Skeletal muscle satellite cell (primary cell): Measurements from ENCODE around the gene MRPS5.
"Not testable (repeated sequence)": the region's sequence is repeated elsewhere in the genome, so short reads cannot be mapped to it uniquely, and the experiment has no call there.

Experiments
- H3K27me3 ChIP-seq: 2 replicates; pipeline ENCODE4 v1.7.0; 2013; ENCODE audit warnings: low read length; ENCODE audit not compliant: control insufficient read depth, insufficient read depth
- H3K36me3 ChIP-seq: 2 replicates; pipeline ENCODE4 v1.7.0; 2013; ENCODE audit warnings: mild to moderate bottlenecking, control low read depth, low read length; ENCODE audit not compliant: insufficient read depth
- H3K4me1 ChIP-seq: 2 replicates; pipeline ENCODE4 v1.7.0; 2013; ENCODE audit warnings: low read length; ENCODE audit not compliant: control insufficient read depth, insufficient read depth
- H3K4me2 ChIP-seq: 2 replicates; pipeline ENCODE4 v1.7.0; 2013; ENCODE audit warnings: mild to moderate bottlenecking, low read length
- H3K4me3 ChIP-seq: 2 replicates; pipeline ENCODE4 v1.7.0; 2013; ENCODE audit warnings: low read length
- H3K9ac ChIP-seq: 2 replicates; pipeline ENCODE4 v1.7.0; 2013; ENCODE audit warnings: mild to moderate bottlenecking, low read depth, low read length, moderate library complexity
- H3K9me3 ChIP-seq: replicated peaks from 2 replicates; pipeline ENCODE4 v1.7.0; 2013; ENCODE audit warnings: mild to moderate bottlenecking, control low read depth, low read length

The MRPS5 gene

DNA sequence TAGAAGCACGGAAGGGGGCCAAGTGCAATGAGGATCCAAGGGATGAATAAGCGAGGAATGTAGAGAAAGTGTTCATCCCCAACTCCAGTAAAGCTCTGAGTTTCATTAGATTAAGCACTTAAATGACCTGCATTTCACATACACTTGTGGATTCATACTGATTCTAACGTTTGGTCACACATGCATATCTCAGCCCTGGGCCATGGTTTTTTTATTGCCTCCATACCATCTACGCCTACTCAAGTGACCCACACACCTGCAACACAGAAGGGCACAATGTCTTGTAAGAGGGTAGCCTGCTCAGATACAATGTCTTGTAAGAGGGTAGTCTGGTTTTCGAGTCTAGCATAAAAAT lies 566 bp upstream of the MRPS5 start:
- no peaks in the 10 kb centered on the region for H3K36me3 ChIP-seq
- H3K9ac ChIP-seq: peak overlapping the region; percentile 98
- peak overlapping the region; percentile 98 for H3K4me2 ChIP-seq
- peak overlapping the region; percentile 100 for H3K4me3 ChIP-seq
- no peaks in the 10 kb centered on the region for H3K27me3 ChIP-seq
- peaks cover 15% of the 10 kb centered on the region for H3K4me1 ChIP-seq
- no peaks in the 10 kb centered on the region for H3K9me3 ChIP-seq

DNA sequence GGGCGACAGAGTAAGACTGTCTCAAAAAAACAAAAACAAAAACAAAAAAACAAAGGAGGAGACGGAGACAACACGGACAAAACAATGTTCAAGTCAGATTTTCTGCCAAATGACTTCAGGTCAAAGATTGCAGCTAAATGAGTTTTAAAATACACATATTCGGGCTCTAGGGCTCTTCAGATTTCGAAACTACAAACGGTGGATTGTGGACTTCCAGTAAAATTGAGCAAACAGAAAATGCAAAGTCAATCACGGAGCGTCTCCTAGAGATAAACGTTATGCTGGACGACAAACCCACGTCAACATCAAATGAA lies 558 bp downstream of the MRPS5 start:
- Histone ChIP-seq H3K27me3 (no peaks in the 10 kb centered on the region), H3K4me2 (peak overlapping the region; percentile 98), H3K9me3 (no peaks in the 10 kb centered on the region), H3K4me3 (peak overlapping the region; percentile 100), H3K4me1 (peaks cover 15% of the 10 kb centered on the region), H3K9ac (peak overlapping the region; percentile 98), H3K36me3 (peaks cover 4% of the 10 kb centered on the region)

DNA sequence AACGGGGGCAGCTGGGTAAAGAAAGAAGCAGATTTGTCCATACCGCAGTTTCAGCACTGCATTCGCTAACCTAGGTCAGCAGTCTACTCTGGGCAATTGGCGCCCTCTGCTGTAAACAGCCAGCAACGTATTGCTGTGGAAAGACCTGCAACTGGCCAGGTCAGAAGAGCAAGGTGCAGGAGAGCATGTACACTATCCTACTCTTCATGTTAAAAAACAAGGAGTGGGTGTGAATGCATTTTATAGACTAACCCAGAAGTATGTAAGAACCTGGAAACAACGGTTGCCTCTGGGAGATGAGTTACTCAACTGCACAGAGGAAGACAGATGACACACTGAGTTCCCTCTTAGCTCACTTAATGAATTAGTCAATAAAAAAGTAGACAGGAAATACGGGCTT lies 6.2 kb downstream of the MRPS5 start:
- Histone ChIP-seq H3K4me2 (no peak overlapping the region), H3K9ac (no peak overlapping the region), H3K27me3 (no peaks in the 10 kb centered on the region), H3K4me1 (peaks cover 7% of the 10 kb centered on the region), H3K36me3 (peaks cover 26% of the 10 kb centered on the region), H3K9me3 (no peaks in the 10 kb centered on the region), H3K4me3 (no peak overlapping the region)

DNA sequence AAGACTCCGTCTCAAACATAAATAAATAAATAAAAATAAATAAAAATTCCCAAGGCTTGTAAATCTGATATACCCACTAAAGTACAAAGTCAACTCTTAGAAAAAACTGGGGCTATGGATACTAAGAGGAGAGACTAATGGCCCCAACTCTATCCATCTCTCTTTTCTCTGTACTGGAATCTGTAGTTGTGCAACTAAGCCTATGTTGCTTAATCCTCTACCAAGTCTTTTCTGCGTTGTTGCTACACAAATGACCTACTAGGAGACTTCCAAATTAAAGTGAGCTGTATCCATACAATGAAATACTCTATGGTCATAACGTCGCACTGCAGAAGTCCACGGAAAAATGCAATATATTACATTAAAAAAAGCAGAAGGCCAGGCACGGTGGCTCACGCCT lies 8.1 kb downstream of the MRPS5 start:
- Histone ChIP-seq H3K4me1 (no peaks in the 10 kb centered on the region), H3K4me3 (no peak overlapping the region), H3K27me3 (no peaks in the 10 kb centered on the region), H3K9ac (no peak overlapping the region), H3K4me2 (no peak overlapping the region), H3K9me3 (no peaks in the 10 kb centered on the region), H3K36me3 (peaks cover 45% of the 10 kb centered on the region)

DNA sequence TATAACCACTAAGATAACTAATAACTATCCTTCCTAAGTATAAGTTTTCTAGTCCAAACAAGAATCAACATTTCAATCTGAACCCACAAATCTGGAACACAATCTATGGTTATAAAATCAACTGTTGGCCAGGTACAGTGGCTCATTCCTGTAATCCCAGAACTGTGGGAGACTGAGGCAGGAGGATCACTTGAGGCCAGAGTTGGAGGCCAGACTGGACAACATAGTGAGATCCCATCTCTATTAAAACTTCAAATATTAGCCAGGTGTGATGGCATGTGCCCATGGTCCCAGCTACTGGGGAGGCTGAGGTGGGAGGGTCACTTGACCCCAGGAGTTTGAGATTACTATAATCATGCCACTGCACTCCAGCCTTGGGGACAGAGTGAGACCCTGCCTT lies 11.2 kb downstream of the MRPS5 start:
- Histone ChIP-seq H3K27me3 (no peaks in the 10 kb centered on the region), H3K9ac (no peak overlapping the region), H3K4me1 (no peaks in the 10 kb centered on the region), H3K4me3 (no peak overlapping the region), H3K36me3 (peaks cover 63% of the 10 kb centered on the region), H3K9me3 (no peaks in the 10 kb centered on the region), H3K4me2 (no peak overlapping the region)

DNA sequence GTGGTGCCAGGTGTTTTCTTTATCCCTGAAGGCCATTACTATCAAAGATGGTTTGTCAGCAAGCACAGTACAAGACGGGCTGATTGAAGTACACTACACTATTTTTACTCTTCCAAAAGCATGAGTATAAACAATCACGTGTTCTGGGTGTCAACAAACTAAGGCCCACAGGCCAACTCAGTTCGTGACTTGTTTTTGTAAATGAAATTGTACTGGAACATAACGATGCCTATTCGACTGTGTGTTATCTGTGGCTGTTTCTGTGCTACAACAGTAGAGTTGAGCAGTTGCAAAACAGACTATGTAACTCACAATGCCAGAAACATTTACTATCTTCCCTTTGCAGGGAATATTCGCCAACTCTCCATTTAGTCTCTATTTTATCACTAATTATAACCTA lies 12.3 kb downstream of the MRPS5 start:
- no peak overlapping the region for H3K4me2 ChIP-seq
- H3K36me3 ChIP-seq: peaks cover 64% of the 10 kb centered on the region
- H3K9me3 ChIP-seq: no peaks in the 10 kb centered on the region
- H3K4me3 ChIP-seq: no peak overlapping the region
- no peaks in the 10 kb centered on the region for H3K27me3 ChIP-seq
- H3K9ac ChIP-seq: no peak overlapping the region
- no peaks in the 10 kb centered on the region for H3K4me1 ChIP-seq

DNA sequence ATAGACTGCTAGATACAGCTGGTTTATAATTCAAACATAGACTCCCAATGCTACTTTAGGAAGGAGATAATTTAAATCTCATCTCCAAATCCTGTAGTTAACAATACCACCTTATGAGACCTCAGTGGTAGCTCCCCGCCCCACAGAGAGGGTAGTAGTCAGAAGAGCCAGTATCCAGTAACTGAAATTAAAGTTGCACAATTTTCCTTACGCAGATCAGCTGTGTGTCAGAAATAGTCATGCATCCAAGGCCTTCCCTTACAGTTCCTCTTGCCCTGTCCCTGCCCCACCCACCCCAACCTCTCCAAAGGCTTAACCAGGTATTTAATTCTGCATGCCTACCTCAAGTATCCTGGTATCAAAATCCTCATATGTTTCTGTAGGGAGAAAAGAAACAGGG lies 15.5 kb downstream of the MRPS5 start:
- no peak overlapping the region for H3K4me2 ChIP-seq
- H3K36me3 ChIP-seq: peaks cover 82% of the 10 kb centered on the region
- no peak overlapping the region for H3K4me3 ChIP-seq
- no peaks in the 10 kb centered on the region for H3K4me1 ChIP-seq
- H3K9ac ChIP-seq: no peak overlapping the region
- no peaks in the 10 kb centered on the region for H3K27me3 ChIP-seq
- H3K9me3 ChIP-seq: no peaks in the 10 kb centered on the region

DNA sequence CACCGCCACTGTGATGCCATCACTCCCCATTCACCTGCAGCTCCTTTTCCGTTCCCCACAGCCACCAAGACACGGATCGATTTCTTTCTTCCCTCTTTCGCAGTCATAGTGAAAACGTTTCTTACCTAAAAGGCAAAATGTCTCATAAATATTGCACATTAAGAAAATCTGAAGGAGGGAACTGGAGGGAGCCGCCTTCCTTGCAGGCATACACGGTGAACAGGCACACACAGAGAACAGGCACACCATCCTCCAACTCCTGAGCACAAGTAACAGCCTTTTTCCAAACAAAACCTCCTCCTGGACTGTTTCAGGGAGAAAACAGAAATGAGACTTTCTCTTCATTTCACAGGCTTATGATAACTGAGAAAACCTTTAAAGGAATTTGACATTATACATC lies 17.0 kb downstream of the MRPS5 start:
- H3K36me3 ChIP-seq: peaks cover 80% of the 10 kb centered on the region
- no peaks in the 10 kb centered on the region for H3K4me1 ChIP-seq
- no peak overlapping the region for H3K9ac ChIP-seq
- H3K4me3 ChIP-seq: no peak overlapping the region
- H3K9me3 ChIP-seq: no peaks in the 10 kb centered on the region
- no peaks in the 10 kb centered on the region for H3K27me3 ChIP-seq
- H3K4me2 ChIP-seq: no peak overlapping the region

DNA sequence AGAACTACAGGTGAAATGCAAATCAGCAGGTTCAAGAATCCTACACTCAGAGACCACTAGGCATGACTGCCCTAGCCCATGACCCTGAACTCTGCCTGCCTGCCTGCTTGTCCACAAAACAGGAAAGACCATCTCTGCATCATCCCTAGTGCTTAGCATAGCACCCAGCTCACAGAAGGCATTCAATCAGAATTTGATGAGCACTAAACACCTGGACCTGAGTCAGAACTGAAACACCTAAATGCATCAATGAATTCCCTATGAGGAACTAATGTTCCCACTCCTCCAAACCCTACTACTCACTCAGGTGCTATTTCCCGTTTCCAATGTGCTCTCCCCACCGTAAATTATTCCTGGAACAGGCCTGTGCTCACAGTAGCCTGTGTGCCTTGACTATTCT lies 21.7 kb downstream of the MRPS5 start:
- Histone ChIP-seq H3K4me2 (no peak overlapping the region), H3K27me3 (no peaks in the 10 kb centered on the region), H3K4me3 (no peak overlapping the region), H3K36me3 (peaks cover 48% of the 10 kb centered on the region), H3K9ac (no peak overlapping the region), H3K9me3 (no peaks in the 10 kb centered on the region), H3K4me1 (no peaks in the 10 kb centered on the region)

DNA sequence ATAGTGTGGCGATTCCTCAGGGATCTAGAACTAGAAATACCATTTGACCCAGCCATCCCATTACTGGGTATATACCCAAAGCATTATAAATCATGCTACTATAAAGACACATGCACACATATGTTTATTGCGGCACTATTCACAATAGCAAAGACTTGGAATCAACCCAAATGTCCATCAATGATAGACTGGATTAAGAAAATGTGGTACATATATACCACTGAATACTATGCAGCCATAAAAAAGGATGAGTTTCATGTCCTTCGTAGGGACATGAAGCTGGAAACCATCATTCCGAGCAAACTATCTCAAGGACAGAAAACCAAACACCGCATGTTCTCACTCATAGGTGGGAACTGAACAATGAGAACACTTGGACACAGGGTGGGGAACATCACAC lies 23.3 kb downstream of the MRPS5 start:
- not testable (repeated sequence) for H3K27me3 ChIP-seq, H3K4me2 ChIP-seq, H3K9ac ChIP-seq, H3K4me1 ChIP-seq, H3K4me3 ChIP-seq, H3K9me3 ChIP-seq
- peaks cover 32% of the 10 kb centered on the region for H3K36me3 ChIP-seq

DNA sequence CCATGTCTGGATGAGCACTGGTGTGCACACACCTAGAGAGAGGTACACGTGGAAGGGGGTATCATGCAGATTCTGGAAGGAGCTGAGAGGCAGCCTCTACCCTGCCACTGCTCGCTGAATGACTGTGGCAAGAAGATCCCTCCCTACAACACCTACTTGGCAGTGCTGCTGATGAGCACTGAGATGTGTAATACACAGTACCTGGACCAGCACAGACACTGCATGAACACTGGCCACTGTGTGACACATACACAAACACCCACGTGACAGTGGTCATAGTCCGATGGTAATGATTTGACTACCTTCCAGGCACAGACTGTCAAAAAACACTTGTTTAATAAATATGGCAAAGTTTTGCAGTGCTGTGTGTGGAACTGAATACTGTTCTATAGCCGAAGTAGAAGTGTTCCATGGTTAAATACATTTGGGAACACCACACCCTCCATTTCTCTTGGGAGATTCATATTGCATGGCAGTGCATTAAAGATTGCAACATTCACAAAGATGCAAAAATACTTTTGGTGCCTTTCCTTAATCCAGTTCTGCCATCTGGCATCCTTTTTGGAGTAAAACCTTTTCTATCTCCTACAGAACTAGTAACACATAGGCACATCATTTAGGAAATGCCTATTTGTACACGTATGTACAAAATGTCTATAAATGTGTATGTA lies 29.6 kb downstream of the MRPS5 start:
- no peak overlapping the region for H3K4me2 ChIP-seq
- H3K9ac ChIP-seq: no peak overlapping the region
- peaks cover 33% of the 10 kb centered on the region for H3K36me3 ChIP-seq
- H3K4me3 ChIP-seq: no peak overlapping the region
- H3K4me1 ChIP-seq: no peaks in the 10 kb centered on the region
- no peaks in the 10 kb centered on the region for H3K9me3 ChIP-seq
- no peaks in the 10 kb centered on the region for H3K27me3 ChIP-seq

DNA sequence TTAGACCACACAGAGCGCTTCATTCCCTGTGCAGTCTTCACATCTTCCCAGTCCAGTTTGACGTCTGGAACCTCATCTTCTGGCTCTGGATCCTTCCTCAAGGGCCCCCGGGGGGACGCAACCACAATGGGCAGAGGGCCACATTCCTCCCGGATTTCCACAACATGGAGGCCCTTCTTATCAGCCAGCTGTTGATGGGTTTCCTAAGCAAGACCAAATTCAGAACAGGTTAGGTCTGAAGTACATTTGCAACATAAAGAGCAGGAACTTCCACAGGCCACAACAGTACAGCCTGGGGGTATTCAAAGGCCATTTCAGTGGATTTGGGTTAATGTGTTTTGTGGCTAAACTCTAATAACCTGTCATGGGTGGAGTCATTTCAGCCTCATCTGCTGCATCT lies 34.2 kb downstream of the MRPS5 start:
- no peaks in the 10 kb centered on the region for H3K4me1 ChIP-seq
- no peak overlapping the region for H3K4me2 ChIP-seq
- H3K9me3 ChIP-seq: no peaks in the 10 kb centered on the region

More for the DNA sequence above, 34.2 kb downstream of the MRPS5 start:
- Histone ChIP-seq H3K9ac (no peak overlapping the region), H3K27me3 (no peaks in the 10 kb centered on the region), H3K4me3 (no peak overlapping the region), H3K36me3 (peaks cover 47% of the 10 kb centered on the region)
